Measurements from ENCODE around the gene ADGRG1.

Gene ADGRG1

GRCh38 chr16:57664662-57665025, 36.2 kb downstream of the ADGRG1 start:
- DNase-seq (ENCODE audit: low read depth) = no peak
- TF ChIP-seq, protein P1, sequence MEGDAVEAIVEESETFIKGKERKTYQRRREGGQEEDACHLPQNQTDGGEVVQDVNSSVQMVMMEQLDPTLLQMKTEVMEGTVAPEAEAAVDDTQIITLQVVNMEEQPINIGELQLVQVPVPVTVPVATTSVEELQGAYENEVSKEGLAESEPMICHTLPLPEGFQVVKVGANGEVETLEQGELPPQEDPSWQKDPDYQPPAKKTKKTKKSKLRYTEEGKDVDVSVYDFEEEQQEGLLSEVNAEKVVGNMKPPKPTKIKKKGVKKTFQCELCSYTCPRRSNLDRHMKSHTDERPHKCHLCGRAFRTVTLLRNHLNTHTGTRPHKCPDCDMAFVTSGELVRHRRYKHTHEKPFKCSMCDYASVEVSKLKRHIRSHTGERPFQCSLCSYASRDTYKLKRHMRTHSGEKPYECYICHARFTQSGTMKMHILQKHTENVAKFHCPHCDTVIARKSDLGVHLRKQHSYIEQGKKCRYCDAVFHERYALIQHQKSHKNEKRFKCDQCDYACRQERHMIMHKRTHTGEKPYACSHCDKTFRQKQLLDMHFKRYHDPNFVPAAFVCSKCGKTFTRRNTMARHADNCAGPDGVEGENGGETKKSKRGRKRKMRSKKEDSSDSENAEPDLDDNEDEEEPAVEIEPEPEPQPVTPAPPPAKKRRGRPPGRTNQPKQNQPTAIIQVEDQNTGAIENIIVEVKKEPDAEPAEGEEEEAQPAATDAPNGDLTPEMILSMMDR (IDR thresholded peaks at IDR 0.05; ENCODE audit: insufficient read depth, low read depth, low read length, missing control alignments) = no peak
- H3K4me3 ChIP-seq (ENCODE audit: low read length) = no peak overlapping the region

- no peak overlapping the region for H3K4me3 ChIP-seq (ENCODE audit: low read length)
- TF ChIP-seq, protein P1 (IDR thresholded peaks at IDR 0.05; ENCODE audit: insufficient read depth, low read depth, low read length, missing control alignments) = no peak
- no peak for DNase-seq (ENCODE audit: low read depth)
Measured at GRCh38 chr16:57665541-57665940, 37.1 kb downstream of the ADGRG1 start.

GRCh38 chr16:57666353-57667047, 38.1 kb downstream of the ADGRG1 start:
- DNase-seq (ENCODE audit: low read depth) = no peak
- TF ChIP-seq, protein P1 (IDR thresholded peaks at IDR 0.05; ENCODE audit: insufficient read depth, low read depth, low read length, missing control alignments) = no peak
- no peak overlapping the region for H3K4me3 ChIP-seq (ENCODE audit: low read length)

DNA sequence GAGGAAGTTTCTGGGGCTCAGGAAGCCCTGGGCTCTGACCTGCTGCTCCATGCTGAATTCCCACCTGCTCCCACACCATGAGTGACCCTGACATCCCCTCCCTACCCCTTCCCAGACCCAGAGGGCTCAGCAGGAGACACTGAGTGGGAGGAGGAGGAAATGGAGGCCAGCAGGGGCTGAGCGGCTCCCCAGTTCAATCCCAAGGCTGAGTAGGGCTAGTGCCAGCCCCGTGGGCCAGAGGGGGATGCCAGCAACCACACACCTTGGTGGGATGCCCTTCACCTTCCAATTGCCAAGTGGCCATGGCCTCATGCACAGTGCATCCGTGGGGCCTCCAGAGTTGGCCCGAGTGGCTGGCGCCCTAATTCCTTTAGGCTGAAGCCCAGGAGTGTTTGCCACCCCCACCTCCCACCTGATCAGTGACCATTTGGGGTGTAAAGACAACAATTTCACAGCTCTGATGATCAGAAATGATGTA, 38.7 kb downstream of the ADGRG1 start:
- TF ChIP-seq, protein P1 (IDR thresholded peaks at IDR 0.05; ENCODE audit: insufficient read depth, low read depth, low read length, missing control alignments) = no peak

GRCh38 chr16:57667526-57668262, 39.3 kb downstream of the ADGRG1 start:
- no peak for DNase-seq (ENCODE audit: low read depth)

More for the DNA sequence above, 38.7 kb downstream of the ADGRG1 start:
- no peak for DNase-seq (ENCODE audit: low read depth)
- no peak overlapping the region for H3K4me3 ChIP-seq (ENCODE audit: low read length)

GRCh38 chr16:57668263-57668571, 39.8 kb downstream of the ADGRG1 start, which contains the start of gene ADGRG3:
Gene ADGRG3 (plus strand): TSS chr16:57668306. CDS start chr16:57668348, 42 bp downstream.
- no peak within 1 kb of the TSS for H3K4me3 ChIP-seq (ENCODE audit: low read length)
- TF ChIP-seq, protein P1 (IDR thresholded peaks at IDR 0.05; ENCODE audit: insufficient read depth, low read depth, low read length, missing control alignments) = no peak

More at GRCh38 chr16:57667526-57668262, 39.3 kb downstream of the ADGRG1 start:
- H3K4me3 ChIP-seq (ENCODE audit: low read length) = no peak overlapping the region
- TF ChIP-seq, protein P1 (IDR thresholded peaks at IDR 0.05; ENCODE audit: insufficient read depth, low read depth, low read length, missing control alignments) = peak; percentile 18

More at GRCh38 chr16:57668263-57668571, 39.8 kb downstream of the ADGRG1 start, which contains the start of gene ADGRG3:
- no peak for DNase-seq (ENCODE audit: low read depth)

Measured in epithelial cell of esophagus (primary cell).